ENCODE measurements around the gene ARHGEF25.
"Not testable (repeated sequence)": the region's sequence is repeated elsewhere in the genome, so short reads cannot be mapped to it uniquely, and the experiment has no call there.

DNA sequence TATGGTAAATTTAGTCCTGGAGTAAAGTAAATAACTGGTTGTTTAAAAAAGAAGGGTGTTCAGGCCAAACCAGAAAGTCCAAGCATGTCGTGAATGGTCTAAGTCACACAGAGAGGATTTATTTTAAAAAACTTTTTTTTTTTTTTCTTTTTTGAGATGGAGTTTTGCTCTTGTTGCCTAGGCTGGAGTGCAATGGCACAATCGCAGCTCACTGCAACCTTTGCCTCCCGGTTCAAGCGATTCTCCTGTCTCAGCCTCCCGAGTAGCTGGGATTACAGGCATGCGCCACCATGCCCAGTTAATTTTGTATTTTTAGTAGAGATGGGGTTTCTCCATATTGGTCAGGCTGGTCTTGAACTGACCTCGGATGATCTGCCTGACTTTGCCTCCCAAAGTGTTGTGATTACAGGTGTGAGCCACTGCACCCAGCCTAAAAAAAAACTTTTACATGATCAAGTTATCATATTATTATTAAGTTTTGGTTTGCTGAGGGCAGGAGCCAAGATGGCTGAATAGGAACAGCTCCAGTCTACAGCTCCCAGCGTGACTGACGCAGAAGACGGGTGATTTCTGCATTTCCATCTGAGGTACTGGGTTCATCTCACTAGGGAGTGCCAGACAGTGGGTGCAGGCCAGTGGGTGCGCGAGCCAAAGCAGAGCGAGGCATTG is 34.9 kb downstream of the ARHGEF25 start:
- not testable (repeated sequence) for TF ChIP-seq CTCF (conservative IDR thresholded peaks at IDR 0.05; ENCODE audit: low read depth, low read length); EZH2 (IDR thresholded peaks at IDR 0.05; ENCODE audit: borderline replicate concordance, low read depth, low read length, poor library complexity, severe bottlenecking)
